GM18907 (cell line): ENCODE results near the gene ZNF407.

Experiments used
- ATAC-seq: cut with Tn5 transposase; IDR thresholded peaks from one replicate; pipeline ENCODE4 v1.9.1; 2021; ENCODE audit warnings: mild to moderate bottlenecking, moderate library complexity; ENCODE audit not compliant: unreplicated experiment

Gene ZNF407

DNA sequence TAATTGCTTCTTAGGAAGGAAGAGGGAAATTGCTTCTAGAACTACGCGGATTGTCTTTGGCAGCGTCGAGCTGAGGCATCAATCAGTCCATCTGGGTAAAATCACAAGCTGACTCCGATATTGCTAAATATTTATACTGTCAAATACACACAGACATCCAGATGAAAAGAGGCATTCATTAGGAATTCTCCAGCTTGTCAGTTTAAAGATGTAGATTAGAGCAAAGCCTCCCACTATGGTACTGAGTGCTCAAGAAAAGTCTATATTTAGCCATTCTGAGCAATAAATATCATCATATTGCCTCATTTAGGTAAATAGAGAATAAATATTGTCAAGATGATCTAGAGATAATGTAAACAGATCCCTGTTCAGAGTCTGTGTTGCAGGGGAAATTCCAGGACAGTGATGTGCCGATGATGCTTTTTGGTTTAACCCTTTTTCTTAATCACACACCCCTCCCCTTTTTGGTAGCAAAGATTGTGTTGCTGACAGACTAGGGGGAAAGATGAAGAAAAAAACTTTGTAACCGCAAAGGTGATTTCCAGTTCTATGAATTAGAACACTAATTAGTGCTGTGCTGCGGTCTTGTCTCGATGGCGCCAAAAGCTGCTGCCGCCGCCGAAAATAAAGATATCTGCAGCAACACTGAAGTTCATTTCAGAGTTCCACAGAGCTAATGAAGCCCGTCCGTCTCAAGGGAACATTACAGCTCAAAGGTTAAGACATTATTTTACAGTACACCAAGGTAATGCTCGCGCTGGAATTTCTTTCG, 439.4 kb downstream of the ZNF407 start:
- ATAC-seq: no peak

DNA sequence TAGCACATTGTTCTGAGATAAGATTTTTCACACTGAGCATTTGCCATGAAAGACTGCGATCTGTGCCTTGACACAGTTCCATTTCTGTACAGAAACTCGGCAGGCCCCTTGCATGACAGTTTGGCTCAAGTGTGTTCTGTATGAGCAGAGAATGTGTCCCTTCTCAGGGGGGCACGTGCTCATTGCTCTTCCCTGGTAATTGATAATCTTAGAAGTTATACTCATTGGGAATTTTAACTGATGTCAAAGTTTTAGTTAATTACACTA, 440.0 kb downstream of the ZNF407 start:
- ATAC-seq: no peak

DNA sequence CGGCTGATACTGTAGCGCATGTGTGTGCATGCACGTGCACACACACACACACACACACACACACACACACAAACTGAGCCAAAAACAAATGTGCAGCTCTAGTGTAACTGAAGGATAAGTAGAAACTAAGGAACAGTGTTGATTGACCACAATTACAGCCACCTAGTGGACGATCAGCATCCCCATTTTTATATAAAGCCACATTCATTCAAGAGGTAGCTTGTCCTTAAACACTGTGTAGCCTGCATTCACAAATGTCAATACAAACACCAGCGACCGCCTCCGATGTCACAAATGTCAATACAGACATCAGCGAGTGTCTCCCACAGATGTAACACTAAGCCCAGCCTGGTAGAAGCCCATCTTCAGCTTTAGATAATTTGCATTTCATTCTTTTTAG, 443.9 kb downstream of the ZNF407 start:
- ATAC-seq: no peak

DNA sequence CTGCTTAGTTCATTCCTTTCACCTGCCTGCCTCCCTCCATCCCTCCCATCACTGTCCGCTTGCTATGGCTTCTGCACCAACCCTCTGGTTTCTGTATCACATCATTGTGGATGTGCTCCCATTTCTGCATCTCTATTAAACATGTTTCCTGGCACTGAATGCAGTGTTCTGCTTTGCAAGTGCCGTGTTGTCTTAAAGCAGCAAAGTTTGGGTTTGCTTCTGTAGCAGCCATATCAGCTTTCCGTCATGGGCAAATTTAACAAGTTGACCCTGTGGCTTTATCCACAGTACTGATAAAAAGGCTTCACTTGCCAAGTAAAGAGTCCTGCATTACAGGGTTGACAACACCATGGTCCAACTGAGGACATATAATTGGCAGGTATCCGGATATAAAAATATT, 445.8 kb downstream of the ZNF407 start:
- ATAC-seq: no peak

DNA sequence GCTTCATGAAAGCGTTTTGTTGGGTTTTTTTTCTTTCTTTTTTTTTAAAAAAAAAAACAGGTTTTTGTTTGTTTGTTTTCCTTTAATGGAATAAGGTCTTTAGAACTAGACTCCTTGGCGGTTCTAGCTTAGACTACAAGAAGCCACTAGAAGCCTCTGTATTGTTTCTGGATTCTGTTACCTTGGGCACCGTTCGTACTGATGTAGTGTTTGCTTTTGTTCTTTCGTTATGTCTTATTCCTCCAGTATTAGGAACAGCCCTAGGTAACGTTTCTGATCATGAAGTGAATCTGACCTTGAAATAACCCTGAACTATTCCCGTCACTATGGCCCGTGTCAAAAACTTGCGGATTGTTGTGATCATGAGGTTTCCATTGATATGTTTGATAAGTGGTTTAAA, 446.6 kb downstream of the ZNF407 start:
- no peak for ATAC-seq

DNA sequence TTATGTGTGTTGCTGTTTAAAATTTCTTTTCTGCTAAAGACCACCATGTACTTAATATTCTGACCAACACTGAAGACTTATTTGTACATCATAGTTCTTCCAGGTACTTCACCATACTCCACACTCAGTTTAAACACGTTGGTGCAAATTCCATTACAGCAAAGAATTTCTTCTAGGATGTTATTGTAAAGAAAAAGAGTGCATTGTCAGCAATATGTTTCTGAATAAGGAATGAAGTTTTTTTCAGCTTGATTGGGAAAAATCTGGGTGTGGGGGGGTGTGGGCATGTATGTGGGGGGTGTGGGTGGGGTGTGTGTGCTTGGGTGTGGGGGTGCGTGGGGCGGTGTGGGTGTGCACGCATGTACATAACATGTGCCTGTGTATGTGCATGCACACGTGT, 447.1 kb downstream of the ZNF407 start:
- no peak for ATAC-seq

DNA sequence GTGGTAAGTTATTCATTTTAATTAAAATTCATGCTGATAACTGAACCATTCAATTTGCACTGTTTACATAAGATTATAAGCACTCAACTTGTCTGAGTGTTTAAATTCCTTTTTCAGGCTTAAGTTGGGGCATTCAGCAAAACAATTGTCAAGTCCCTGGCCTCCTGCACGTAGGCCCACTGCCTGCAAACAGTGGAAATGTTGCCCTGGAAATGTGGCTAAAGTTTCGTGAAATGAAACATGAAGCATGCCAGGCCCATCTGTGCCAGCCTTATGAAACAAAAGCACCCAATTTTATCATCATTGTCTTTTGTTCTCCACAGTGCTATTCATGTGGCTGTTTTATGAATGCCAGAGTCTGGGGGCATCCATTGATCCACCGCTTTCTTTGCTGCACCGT, 447.6 kb downstream of the ZNF407 start:
- no peak for ATAC-seq

DNA sequence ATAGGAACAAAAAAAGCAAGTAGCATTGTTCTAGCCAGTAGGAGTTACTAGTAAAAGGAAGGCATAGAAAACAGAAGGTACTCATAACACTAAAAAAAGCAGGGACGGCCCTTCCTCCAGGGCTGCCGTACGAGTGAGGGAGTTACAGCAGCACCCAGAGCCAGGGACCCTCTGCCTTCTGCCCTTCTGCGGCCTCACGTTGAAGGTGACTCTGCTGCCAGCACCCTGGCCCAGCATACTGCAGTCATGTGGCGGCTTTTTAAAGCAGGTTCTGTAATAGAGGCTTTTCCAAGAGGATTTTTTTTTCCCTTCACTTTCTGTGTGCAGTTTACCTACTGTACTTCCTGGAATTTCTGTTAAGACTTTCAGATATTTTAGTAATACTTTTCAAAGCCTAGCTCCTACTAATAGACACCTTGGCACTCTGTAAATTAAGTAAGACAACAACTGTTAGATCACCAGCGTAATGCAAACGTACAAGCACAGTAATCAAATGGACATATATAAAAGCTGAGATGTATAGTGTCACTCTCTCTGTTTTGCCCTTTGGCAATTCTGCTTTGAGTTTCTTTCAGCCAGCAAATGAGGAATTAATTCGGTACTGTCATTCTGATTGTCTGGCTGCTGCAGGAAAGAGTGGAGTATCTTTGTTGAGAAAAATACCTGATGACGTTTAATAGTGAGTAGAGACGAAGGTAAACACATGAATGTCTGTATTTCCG, 449.7 kb downstream of the ZNF407 start:
- ATAC-seq: no peak

DNA sequence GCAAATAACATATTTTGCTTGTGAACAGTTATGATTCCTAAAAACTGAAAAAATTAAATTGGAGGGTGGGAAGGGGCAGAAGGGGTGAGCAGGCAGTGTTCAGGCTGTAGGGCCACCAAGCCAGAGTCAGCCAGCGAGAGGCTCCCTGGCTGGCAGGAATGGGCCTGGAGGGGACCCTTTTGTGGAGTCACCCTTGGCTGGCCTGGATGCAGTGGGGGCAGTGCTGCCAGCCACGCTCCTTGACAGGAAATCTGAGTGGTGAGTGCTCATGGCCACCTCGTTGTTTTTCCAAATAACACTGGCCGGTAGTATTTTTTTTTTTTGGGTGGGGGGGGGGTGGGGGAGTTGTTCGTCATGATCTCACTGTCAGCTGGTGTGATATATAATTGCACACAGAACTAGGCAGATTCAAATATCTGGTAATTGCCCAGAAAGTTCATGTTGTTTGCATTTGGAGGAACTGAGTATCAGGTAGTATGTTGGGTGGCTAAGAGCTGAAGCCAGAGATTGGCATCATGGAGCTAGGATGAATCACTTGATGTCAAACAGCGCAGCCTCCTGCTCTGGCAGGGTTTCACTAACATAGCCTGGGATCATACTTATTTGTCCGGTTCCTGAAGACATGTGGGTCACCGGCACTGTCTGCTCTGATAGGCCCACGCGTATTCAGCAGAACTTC, 451.2 kb downstream of the ZNF407 start:
- no peak for ATAC-seq

DNA sequence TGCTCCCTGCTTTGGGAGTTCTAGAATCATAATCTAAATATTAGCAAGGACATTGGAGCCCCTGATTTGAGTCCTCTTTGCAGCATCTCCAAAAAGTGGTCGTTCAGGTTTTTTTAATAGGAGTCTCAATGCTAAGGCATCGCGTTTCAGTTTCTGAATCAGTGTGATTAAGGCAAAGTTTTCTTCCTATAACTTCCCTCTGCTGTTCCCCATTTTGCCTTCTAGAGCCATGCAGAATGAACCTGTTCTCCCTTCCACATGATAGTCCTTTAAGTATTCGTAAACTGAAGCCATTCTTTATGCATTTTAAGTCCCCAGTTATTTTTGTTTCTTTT, 451.8 kb downstream of the ZNF407 start:
- ATAC-seq: no peak

DNA sequence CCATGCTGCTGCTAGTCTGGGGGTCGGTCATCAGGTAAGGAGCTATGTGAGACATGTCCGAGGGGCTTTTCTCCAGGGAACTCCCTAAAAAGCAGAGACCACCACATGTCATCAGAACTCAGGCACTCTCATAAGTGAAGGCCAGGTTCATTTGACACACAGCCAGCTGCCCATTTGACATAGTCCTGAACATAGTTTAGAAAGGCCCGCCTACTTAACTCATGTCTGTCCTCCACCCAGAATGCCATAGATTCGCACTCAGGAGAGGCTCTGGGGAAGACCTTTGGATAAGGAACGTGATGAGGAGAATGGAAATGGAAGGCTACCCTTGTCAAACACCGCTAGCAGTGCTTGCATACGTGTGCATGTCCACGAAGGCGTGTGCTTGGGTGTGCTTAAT, 454.1 kb downstream of the ZNF407 start:
- ATAC-seq: no peak

DNA sequence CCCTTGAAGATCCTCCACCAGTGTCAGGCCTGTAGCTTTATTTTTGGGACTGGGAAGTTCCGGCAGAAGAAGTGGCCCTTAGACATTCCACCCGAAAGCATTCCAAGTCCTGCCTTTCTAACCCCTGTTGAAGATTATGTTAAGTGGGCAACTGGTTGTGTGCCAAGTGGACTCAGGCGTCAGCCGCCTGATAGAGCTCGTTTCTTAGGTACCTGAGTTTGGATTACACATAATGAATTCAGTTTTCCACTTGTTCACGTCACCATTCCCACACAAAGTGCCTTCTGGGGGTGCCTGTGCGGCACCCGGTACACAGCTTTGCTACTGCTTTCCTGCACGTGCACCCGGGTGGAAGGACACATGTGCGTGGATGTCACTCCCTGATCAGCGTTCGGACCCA, 454.8 kb downstream of the ZNF407 start:
- ATAC-seq: no peak

DNA sequence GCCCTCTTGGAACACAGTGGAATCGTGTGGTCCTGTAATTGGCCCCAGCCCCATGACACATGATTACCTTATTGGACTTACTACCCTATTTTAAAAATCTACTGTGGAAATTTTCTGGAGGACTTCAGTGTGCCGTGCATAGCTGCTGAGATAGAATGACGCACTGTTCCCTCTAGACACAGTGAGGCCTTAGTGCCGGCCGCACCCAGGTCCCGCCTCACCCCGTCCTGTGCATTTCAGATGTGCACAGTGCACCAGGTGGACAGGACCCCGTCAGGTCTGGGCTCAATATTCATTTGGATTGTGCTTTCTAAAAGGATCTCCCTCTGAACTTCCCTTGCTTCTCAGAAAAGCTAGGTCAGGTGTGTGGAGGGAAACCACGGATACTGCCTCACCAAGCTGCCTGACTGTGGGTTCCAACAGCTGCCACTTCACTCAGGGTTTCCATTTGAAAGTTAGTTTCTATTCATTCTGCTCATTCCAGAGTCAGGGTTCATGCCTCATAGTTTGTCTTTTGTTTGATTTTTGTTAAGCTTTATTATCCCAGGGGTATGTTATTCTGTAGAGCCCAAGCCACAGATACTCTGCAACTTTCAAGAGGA, 455.5 kb downstream of the ZNF407 start:
- no peak for ATAC-seq

DNA sequence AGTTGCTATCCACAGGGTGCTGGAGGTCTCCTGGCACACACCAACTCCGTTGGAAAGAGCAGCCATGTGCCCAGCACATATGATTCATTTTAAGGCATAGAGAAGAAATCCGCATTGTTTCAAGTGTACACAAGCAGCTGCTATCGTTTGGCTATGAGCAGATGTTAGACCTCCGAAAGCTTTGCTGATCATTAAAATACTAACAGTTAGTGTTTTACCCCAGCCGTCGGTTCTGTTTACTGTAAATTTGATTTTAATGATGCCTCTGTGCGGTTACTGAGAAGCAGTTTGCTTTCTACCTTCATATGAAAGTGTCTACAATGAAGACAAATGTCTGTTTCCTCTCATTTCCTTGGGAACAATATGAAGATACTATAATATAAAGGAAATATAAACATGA, 456.4 kb downstream of the ZNF407 start:
- no peak for ATAC-seq

DNA sequence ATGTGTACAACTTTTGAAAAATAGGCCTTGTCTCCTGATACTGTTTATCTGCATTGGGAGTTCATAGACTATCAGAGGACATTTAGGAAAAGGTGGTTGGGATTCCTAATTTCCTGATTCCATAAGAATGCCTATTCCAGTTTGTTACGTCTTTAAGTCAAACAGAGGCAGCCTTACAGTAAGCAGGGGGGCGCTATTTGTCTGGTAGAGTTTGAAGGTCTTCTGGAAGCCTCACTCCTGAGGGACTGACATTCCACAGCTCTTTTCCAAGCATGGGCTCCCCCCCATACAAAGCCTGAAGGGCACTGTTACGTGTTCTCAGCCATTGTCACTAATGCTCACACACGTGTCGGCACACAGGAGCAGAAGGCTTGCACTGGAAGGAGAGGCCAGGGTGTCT, 456.9 kb downstream of the ZNF407 start:
- ATAC-seq: no peak

DNA sequence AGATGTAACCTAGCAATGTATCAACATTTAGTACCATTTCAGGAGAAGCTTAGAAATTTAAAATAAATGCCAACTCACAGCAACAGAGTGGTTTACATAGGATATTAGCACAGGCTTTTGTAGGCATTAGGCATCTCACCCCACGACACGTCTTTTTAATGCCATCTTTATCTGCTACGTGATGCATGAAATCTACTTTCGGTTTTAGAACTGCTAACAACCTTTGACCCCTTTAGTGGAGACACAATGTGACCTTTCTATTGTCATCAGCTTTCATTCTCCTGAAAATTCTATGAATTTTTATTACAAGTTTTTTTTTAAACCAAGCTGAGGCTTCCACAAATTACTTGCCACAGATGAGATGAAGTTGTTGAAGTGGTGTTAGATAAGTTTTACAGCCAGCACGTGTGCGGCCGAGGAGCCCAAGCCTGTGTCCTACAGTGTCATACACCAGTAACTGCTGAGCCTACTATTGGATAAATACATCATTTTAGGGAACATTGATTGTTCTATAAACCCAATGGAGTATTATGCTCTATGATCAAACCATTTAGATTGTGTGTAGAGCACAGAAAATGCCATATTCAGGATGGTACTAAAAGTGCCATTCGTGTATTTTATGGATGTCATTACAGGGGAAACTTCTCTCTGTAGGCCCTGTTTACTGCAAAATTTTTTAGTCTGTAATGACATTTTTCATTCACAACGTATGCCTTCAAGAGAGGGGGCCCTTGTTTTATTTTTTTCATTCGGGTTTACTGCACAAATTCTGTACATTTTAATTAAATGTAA, 459.7 kb downstream of the ZNF407 start:
- ATAC-seq: no peak

DNA sequence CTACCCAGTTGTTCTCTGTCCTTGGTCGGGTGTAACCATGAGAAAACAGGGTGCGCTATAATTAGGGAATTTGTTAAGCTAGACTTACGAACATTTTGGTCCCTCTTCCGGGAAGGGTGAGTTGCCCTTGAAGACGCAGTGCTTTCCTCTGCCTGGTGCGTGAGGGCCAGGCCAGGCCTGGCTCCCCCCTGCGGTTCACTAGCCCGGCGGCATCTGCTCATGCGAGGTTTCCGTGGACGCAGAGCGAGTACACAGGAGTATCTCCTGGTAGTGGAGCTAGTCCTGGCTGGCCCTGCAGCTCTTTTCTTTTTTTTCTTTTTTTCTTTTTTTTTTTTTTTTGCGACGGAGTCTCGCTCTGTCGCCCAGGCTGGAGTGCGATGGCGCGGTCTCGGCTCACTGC, 462.5 kb downstream of the ZNF407 start:
- no peak for ATAC-seq

DNA sequence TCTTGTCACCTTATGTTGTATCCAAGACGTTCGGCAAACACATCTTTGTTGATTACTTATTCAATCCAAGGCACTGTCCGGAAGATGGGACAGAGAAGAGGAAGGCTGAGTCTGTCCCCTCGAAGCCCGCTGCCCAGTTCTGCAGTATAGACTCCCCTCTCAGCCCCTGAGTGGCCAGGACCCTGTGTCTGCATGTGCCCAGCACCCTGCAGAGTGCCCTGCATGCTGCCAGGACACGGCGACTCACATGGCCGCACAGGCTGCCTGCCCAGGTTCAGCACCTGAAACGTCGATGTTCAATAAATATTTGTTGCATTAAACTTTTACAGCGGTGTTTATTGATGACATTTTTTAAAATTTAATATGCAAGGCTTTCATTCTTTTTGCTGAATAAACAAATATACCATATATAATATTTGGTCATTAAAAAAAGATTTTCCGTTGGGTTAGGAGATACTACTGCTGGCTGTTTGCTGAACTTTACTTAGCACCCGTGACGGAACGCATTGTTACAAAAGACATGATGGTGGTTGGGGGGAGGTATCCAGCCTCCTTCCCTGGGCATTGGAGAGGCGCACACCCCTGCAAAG, 464.7 kb downstream of the ZNF407 start:
- ATAC-seq: no peak

DNA sequence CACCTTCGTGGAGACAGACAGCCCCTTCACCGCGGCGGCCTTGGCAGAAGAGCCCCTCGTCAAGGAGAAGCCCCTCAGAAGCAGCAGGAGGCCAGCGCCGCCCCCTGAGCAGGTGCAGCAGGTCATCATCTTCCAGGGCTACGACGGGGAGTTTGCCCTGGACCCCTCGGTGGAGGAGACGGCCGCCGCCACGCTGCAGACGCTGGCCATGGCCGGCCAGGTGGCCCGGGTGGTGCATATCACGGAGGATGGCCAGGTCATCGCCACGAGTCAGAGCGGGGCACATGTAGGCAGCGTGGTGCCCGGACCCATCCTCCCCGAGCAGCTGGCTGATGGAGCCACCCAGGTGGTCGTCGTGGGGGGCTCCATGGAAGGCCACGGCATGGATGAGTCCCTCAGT, 465.5 kb downstream of the ZNF407 start:
- no peak for ATAC-seq

DNA sequence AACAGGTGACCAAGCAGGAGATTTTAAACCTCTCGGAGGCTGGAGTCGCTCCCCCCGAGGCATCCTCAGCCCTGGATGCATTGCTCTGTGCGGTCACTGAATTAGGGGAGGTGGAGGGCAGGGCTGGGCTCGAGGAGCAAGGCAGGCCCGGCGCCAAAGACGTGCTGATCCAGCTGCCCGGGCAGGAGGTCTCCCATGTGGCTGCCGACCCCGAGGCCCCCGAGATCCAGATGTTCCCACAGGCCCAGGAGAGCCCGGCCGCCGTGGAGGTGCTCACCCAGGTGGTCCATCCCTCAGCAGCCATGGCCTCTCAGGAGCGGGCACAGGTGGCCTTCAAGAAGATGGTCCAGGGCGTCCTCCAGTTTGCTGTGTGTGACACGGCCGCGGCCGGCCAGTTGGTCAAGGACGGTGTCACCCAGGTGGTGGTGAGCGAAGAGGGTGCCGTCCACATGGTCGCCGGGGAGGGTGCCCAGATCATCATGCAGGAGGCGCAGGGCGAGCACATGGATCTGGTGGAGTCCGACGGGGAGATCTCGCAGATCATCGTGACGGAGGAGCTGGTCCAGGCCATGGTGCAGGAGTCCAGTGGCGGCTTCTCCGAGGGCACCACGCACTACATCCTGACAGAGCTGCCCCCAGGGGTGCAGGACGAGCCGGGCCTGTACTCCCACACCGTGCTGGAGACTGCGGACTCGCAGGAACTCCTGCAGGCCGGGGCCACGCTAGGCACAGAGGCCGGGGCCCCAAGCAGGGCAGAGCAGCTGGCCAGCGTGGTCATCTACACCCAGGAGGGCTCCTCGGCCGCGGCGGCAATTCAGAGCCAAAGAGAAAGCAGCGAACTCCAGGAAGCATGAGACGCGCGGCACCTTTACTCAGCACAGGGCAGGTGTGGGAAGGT, 466.2 kb downstream of the ZNF407 start:
- ATAC-seq: no peak
